Suprapubic skin (tissue), 4 donors: ENCODE results near the gene CPSF4.

Experiments used
- CTCF ChIP-seq, 2 donors: fragments of 200-600 bp in 1 of 2; fragments of 450-650 bp in 1 of 2; sonication (generic) in 1 of 2; IDR thresholded peaks; one replicate each; pipeline ENCODE4 v1.5.1; 2016 to 2019; ENCODE audit warnings: antibody characterized with exemption in 2 of 2, mild to moderate bottlenecking in 1 of 2, moderate library complexity in 1 of 2
- POLR2A ChIP-seq, 2 donors: fragments of 450-650 bp; IDR thresholded peaks; one replicate each; pipeline ENCODE4 v1.6.1; 2017; ENCODE audit warnings: antibody characterized with exemption in 2 of 2, mild to moderate bottlenecking in 2 of 2, moderate library complexity in 2 of 2
- POLR2AphosphoS5 ChIP-seq, 3 donors: sonication (generic); formaldehyde crosslinking; IDR thresholded peaks; one replicate each; pipeline ENCODE4 v1.6.1; 2017; ENCODE audit warnings: antibody characterized with exemption in 3 of 3

- peak in 2 of 3 donors; percentile 60 to 66 for TF ChIP-seq POLR2AphosphoS5 (IDR thresholded peaks at IDR 0.05)
- TF ChIP-seq CTCF (IDR thresholded peaks at IDR 0.05): no peak
- TF ChIP-seq POLR2A (IDR thresholded peaks at IDR 0.05): peak in 1 of 2 donors; percentile 47
These were observed 66.0 kb downstream of the CPSF4 start, which contains the start of gene ZKSCAN5 for GRCh38 chr7:99504603-99505323.
